ENCODE data around the gene NBEAL2.

NBEAL2 gene, protein sequence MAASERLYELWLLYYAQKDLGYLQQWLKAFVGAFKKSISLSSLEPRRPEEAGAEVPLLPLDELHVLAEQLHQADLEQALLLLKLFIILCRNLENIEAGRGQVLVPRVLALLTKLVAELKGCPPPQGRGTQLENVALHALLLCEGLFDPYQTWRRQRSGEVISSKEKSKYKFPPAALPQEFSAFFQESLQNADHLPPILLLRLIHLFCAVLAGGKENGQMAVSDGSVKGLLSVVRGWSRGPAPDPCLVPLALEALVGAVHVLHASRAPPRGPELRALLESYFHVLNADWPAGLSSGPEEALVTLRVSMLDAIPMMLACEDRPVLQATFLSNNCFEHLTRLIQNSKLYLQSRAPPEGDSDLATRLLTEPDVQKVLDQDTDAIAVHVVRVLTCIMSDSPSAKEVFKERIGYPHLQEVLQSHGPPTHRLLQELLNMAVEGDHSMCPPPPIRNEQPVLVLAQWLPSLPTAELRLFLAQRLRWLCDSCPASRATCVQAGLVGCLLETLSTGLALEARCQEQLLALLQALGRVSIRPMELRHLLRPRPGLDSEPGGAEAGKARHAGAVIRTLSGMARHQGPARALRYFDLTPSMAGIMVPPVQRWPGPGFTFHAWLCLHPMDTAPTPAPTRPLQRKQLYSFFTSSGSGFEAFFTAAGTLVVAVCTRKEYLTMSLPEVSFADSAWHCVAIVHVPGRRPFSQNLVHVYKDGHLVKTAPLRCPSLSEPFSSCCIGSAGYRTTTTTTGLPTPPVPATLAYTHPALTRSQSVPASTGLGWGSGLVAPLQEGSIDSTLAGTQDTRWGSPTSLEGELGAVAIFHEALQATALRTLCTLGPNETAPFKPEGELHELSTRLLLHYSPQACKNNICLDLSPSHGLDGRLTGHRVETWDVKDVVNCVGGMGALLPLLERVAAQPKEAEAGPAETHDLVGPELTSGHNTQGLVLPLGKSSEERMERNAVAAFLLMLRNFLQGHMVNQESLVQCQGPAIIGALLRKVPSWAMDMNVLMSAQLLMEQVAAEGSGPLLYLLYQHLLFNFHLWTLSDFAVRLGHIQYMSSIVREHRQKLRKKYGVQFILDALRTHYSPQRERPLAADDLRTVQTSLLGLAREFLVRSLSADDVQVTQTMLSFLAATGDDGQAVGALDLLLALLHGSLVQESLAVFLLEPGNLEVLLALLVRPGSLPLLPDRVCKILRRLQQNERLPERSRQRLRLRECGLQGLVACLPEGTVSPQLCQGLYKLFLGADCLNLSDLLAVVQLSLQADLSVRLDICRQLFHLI (N-terminal part only)

DNA sequence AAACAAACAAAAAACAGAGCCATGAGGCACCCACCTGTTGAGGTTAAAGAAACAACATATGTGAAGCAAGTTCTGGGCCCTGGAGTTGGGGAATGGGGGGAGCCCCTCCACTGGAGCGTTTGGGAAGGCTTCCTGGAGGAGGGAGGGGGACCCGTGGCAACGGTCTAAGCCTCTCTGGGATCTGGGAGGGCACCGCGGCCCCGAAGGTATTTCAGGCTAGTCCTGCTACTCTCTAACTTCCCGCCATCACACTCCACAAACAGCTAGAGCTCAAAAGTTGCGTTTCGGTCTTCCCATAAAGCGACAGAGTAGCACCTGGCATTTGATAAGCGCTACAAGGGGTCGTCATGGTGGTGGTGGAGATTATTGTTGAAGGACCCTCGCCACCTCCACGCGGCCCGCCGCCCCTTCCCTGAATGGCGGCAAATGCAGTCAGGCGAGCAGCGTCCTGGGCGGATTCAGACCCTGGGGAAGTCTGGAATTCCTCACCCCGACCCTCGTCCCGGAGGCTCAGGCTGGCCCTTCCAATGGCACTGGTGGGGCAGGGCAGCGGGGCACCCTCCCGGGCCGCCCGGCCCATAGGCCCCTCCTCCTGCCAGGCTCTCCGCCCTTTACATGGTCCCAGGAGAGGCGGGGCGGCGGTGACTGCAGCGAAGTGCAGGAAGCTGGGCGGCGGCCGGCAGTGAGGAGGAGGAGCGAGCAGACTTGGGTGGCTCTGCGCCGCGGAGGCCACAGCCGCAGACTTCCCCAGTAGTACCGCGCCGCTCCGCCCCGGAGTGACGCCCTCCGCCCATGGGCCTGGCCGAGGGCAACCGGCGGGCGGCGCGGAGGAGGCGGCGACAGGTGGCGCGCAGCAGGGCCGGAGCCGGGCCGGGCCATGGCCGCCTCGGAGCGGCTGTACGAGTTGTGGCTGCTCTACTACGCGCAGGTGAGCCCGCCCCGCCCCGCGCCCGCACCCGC, at the start of gene NBEAL2:
Gene NBEAL2 (plus strand): TSS at position 682 of the 960 bp plus-strand sequence. CDS start 196 bp downstream, at position 878.
- DNase-seq = peak in 52 of 56 donors; percentile 11 to 82 (median 54)

DNA sequence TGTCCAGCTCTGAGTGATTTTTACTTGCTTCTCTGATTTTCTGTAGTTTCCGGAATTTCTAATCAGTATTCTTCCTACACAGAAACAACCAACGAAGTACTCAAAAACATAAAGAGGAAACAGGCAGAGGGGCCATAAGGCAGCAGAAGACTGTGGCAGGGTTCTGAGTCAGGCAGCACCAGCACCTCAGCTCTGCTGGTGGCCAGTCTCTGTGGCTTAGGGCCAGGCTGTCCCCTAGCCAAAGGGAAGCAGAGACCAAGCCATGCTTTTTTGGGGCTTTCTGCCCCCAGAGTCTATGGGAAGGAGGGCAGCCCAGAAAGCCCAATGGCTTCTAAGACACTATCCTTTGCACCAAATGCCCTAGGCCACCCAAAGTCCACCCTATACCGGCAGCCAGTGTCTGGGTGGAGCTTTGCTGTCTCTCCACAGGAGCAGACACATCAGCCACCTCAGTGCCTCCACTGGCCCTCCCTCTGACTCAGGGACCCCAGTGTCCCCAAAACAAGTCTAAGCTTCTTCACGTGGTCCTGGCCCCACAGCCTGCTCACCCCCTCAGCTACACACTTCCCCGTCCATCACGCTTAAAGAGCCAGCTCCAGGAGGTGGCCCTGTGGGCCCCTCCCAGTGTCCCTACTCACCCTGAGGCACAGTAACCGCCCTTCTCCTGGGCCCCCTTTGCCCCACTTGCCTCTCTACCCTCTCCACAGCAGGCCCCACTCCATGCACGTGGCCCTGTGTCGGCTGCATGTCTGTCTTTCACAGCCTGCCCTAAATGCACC, 49.1 kb upstream of the NBEAL2 start:
- peak in 1 of 56 donors; percentile 24 for DNase-seq

DNA sequence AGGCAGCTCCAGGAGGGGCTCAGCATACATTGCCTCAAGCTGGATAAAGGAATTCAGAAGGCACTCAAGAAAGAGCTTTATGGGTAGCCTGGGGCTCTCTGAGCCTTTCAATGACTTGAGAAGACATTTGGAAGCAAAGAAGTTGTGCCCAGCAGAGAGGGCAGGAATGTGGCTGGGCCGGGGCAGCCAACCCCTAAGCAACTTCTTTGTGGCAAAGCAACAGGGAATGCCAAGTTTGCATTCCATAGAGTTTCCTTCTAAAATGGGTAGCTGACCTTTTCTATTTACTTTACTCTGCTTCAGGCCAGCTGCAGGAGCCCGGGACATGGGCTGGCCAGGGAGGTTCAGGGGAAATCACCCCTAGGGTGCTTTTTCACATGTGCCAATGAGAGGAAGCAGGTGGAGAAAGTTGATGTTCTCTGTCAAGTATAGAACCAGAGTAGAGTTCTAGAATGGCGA, 48.5 kb upstream of the NBEAL2 start:
- DNase-seq = no peak

DNA sequence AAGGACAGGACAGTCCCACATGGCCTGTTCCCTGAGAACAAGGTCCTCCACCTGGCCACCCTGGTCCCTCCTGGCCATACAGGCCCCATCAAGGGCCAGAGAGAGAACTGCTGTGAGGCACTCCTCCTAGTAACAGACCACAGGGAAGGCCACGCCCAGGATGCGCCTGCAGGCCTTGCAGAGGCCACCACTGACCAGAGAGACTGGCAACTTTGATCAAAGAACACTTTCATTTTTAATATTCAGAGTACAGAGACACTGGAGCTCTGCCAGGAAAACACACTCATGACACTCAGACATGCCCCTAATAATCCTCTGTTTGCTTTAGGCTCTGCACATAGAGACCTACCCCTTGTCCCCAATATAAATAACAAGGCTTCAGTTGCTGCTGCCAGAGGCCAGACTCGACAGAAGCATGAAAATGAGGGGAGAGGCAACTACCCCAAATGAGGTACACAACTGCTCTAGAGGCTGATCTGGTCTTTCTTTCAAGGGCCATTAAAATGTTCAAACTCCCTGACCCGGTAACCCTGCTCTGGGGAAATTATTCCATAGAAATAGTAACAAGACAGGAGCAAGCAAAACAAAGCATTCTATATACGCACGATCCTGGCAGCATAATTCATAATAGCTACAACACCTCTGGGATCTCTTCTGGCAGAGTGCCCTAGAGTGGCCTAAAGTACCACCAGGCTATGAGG, 47.7 kb upstream of the NBEAL2 start:
- peak in 4 of 56 donors; percentile 6 to 27 (median 16) for DNase-seq

DNA sequence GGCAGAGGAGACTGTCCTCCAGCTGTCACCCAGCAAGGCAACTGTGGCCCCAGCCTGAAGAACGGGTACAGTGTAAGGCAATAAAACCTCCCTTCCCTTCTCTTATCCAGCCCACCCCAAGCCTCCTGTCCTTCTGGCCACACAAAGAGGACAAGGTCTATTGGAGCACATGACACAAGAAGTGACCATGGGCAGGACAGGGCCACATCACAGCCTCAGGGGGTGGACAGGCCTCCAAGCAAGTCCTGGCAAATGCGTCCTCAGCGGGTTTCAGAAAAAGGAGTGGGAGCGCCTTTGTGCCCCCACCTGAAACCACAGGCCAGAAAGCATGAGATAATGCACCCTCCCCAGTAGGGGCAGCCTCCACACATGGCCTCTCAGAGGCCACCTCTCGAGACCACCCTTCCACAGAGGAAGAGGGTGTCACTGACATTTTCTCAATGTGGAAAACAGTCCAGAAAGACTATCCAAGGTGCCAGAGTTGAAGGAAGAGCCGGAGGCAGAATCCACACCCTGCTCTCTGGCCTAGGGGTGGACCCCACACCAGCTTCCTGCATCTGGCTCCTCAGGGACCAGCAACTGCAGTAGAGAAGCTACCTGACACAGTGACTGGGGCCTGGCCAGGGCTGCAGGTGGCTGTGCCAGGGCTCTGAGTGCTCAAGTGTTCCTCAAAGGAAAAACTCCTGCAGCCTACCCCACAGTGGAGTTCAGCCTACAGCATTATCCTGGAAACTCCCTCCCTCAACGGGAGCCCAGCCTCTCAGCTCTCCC, 46.8 kb upstream of the NBEAL2 start:
- DNase-seq = no peak

DNA sequence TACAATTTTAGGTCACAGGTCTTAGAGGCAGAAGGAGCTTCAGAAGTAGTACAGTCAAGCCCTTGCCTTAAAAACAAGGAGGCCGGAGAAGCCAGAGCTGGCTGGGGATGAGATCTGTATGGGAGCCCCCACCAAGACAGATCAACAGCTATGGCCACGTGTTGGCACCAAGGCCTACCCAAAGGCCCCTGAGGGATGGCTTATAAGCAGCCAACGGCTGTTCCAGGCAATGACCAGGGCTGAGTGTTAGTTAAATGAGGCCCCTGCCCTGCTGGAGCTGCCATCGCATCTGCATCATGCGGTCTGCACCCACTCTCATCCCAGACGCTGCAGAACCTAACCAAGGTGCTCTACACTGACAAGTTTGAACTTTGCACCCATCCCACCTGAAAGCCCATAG, 46.2 kb upstream of the NBEAL2 start:
- no peak for DNase-seq

DNA sequence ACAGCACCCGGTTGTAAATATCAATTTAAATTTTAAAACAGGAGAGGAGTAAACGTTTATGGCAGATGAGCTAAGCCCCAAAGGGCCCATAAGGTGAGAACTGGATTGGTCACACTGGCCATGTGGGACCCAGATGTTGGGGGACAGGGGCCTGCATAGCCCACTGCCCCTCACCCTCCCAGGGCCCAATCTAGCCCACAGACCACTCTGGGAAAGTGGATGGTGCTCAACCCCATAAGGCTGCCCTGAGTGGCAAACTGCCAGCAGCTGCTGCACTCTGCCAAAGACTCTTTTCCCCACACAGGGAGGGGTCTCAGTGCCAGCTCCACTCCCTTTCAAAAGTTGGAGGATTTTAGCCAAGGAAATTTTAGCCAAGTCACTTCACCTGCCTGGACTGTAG, 45.4 kb upstream of the NBEAL2 start:
- DNase-seq = peak in 6 of 56 donors; percentile 7 to 53 (median 18)

DNA sequence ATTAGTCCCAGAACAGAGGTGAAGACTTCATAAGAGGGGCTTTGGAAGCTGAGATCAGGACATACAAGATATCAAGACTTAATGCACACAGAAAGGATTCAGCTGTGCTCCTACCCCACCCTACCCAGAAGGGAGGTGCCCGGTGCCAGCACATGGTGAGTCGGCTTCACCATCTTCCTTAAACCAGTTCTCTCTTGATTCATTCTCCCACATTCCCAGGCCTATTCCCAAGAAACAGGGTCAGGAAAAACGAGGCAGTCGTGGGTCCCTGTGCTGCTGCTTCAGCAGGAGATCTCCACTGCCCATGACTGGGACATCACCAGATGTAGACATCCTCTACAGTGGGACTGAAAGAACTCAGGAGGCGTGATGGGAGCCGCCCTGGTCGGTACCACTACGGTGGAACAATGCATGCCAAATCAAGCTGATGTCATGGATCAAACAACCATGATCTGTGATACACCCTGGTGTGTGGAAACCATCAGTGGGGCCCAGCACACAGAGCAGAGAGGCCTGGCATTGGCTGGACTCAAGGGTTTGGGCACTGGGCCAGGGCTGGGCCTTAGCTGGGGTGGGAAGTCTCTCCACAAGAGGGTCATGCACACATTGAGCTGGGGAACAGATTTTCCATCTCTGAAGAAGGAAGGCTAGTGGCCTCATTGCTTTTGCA, 44.8 kb upstream of the NBEAL2 start:
- peak in 6 of 56 donors; percentile 9 to 33 (median 14) for DNase-seq

DNA sequence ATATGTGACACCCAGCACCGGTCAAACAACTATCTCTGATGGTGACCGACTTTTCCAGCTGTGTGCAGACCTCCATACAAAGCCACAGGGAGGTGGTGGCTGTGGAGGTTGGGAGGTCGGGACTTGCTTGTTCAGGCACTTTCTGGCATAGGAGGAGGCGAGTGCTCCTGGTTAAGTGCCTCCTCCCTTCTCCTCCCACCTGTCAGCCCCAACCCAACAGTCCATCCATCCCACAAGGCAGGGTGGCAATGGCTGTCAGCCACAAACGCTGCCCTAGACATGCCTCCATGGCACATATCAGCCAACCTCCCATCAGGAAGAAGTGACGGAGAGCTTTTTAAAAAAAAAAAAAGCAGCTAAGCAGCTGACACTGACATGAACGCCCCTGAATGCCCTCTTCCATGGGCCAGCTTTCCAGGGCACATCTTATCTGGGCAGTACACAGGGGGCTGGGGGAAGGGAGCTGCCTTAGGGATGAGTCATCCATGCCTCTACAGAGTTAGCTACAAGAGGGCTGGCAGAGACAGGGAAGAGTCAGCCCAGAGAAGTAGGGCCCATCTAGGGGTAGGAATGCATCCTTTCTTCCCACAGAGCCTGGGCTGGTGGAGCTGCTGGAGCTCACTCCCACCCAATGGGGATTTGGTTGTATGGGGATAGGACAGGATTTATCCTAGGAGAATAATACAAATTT, 44.2 kb upstream of the NBEAL2 start:
- DNase-seq = peak in 10 of 56 donors; percentile 8 to 83 (median 31)

DNA sequence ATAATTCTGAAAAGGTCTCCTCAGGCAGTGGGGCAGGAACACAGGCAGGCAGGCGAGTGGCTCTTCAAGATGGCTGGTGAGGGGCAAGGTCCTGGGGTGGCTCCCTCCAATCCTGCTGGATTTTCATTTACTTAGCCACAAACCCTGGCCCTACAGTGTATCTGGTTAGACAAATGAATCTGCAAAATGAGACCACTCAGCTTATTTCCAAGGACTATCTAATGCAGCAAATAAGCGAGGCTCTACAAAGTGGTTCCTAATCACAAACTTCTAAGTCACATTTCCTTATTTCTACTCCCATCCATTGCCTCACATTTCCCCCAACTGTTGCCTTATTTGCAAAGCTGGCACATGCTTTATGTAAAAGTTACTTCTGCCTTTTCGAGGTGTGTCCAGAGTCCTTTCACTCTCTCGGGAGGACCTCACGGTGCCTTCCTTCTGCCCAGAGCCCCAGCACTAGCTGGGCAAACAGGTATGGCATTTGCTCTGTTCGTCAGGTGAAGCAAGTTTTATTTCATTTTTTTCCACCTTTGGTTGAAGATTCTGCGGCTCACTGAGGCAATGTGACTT, 43.4 kb upstream of the NBEAL2 start:
- DNase-seq = no peak

DNA sequence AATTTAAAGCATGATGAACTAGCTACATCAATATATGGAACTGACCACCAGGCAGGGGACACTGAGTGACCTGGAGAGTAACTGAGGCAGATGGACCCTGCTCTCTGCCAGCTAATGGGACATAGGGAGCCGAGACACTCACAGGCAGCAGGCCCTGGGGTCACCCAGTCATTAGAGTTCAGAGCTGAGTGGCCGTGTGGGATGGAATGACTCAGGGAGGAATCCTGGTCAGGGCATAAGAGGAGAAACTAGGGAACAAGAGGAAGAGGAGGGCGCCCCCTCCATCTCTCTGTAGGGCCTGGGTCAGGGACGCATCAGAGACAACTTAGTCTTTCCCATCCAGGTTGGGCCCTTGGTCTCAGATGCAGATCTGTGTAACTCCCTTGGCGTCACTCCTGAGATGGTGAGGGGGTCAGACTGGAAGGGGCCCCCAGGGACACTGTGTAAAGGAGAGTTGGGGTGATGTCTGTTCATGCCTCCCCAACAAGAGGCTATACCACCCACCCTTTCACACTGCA, 42.7 kb upstream of the NBEAL2 start:
- no peak for DNase-seq

DNA sequence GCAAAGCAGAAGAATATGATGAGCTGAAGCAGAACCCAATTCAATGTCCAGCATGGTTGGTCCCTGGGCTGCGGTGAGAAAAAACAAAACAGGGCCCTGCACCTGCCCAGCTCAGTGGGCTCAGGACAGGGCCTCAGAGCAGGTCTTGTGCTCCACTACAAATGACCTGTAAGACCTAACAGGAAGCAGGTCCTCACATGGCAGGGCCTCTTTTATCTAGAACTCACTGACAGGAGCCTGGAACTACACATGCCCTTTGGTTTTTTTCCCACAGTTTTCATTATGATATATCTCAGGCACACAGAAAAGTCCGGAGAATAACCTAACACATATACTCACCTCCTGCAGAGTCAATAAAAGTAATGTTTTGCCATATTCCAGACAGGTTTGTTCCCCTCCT, 41.3 kb upstream of the NBEAL2 start:
- no peak for DNase-seq

DNA sequence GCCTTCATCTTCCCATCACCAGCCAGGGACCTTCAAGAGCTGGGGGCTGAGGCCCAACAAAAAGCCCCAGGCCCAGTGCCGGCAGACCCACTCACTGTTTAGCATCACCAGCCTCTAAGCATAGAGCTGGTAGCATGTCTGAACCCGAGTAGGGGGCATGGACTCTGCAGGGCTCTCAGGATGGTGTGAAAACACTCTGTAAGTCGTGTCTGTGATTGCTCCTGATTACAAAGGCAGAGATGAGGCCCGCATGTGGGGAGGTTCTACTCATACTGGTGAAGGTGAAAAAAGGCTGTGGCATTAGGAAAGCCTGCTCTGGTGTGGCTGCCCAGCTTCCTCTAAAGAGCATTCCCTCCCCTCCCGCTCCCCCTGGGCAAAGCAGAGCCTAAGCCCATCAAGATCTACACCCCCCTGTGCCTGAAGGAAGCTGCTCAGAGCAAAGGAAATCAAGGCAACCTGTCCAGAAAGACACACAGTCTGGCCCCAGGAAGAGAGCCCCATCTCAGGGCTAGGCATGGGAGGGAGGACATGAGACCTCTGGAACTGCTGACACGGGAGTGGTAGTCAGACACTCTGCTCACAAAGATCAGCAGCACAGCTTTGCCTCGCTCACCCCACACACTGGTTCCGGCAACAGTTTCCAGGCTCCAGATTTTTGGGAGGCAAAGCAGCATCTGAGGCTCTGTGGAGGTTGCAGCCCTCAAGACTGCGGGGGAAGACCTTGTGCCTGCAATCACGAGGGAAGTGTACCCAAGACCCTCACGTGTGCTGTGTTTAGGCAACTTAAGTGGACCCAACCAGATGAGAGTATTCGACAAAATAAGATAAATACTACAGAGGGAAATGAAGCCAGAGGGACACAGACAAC, 39.7 kb upstream of the NBEAL2 start:
- peak in 2 of 56 donors; percentile 9 to 14 for DNase-seq

DNA sequence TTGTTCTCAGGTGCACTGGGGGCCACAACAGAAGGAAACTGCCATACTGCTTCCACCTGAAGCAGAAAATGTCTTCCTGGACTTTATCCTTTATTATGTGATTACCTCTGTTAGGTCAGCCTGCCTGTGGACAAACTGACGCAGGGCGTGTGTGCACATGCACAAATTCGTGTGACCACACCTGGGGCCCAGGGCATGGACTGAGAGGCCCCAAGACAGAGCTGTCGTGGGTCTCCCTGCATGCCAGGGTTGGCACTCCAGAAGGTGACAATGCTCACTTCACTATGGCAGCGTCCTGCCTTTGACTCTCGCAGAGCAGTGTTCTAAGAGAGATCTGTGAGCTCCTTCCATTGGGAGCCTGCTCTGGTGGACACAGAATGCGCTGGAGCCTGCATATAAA, 37.4 kb upstream of the NBEAL2 start:
- DNase-seq = no peak

Measured in nucleus accumbens (tissue), 56 donors.